GM12875 (cell line): ENCODE measurements around the gene ZCCHC4.
A peak's percentile ranks its signal among the peaks of the same experiment; 100 is the strongest.

ENCODE experiments used
- H3K4me3 ChIP-seq: one replicate; pipeline ENCODE4 v1.5.1; 2011; ENCODE audit warnings: low read depth, low read length, control low read depth
- CTCF ChIP-seq: IDR thresholded peaks from 2 replicates; pipeline ENCODE4 v1.5.1; 2011; ENCODE audit warnings: low read depth, mild to moderate bottlenecking, control low read depth, inconsistent platforms, low read length, moderate library complexity, borderline replicate concordance; ENCODE audit not compliant: insufficient read depth

The ZCCHC4 gene

DNA sequence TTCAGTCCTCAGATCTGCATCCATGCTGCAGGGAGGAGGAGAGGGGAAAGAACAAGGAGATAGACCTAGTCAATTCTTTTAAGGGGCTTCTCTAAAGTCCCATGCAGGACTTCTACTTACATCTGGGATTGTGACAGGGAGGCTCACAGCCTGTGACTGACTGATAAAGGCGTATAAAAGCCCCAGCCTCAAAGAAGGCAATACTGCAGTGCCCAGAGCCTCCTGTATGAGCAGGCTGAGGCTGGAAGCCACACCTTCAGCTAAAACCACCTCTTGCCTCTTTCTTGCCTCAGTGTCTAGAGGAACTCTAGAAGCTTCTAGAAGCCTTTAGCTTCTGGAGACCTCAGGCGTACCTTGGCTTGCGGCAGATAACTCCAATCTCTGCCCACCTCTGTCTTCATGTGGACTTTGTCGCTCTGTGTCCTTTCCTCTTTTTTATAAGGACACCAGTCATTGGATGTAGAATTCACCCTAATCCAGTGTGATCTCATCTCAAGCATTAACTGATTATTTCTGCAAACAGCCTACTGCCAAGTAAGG lies 6.0 kb upstream of the ZCCHC4 start:
- TF ChIP-seq CTCF: no peak
- no peak overlapping the region for H3K4me3 ChIP-seq

DNA sequence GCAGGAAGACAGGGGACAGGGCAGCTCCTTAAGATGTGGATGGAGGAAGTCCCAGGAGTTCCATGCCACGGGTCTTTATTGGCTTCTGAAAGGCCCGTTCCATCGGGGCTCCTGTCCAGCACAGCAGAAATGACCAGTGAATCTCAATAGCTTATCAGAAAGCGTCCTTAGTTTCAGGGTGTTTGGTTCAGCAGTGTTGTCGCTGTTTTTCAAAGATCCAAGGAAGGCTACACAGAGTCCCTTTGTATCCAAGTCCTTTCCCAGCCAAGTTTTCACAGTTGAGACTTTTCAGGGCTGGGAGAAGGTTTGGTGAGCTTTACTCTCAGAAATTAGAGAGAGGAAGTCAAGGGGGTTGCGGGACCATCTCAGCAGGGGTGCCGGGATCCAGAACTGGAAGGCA lies 5.0 kb upstream of the ZCCHC4 start:
- no peak for TF ChIP-seq CTCF
- H3K4me3 ChIP-seq: no peak overlapping the region

- H3K4me3 ChIP-seq: no peak overlapping the region
- no peak for TF ChIP-seq CTCF
Observed at GRCh38 chr4:25308306-25308705, 4.3 kb upstream of the ZCCHC4 start.

DNA sequence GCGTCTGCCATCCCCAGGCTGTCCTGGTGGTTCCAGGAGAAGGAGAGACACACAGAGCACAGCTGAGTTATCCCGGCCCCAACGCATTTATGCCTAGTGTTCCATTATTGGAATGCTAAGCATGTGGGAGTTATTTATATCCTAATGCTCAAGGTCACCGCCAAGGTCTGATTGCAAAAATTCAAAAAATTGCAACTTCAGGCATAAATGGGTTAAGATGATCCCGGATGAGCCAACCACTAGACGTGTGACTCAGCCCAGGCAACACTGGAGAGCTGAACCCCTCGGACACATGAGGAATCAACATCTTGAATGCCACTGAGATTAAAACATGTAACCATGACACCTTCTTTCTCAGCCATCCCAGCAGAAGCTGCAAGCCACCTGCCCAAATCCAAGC lies 3.8 kb upstream of the ZCCHC4 start:
- TF ChIP-seq CTCF: no peak
- H3K4me3 ChIP-seq: no peak overlapping the region

DNA sequence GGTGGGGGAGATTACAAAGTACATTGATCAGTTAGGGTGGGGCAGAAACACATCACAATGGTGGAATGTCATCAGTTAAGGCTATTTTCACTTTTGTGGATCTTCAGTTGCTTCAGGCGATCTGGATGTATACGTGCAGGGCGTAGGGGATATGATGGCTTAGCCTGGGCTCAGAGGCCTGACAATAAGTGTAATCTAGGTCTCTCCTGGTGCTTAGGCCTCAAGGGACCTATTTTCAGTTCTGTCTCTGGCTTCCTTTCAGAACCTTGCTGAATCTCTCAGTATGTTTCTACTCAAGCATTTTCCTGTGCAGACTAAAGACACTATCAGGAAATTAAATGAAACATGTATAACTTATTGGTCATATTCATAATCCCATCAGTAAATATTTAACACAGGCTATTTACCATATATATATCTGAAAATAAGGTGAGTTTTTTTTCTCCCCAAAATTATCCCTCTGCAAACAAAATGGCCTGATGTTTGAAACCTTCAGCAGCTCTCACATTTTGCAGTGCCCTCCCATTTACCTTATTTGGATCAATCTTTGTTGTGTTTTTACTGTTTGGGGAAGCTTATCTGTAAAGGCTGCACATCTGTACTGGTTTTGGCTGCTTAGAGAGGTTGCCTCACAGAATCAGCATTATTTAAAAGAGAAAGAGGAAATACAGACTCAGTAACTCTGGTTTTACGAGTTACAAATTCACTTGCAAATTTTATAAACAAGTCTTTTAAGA lies 2.3 kb upstream of the ZCCHC4 start:
- H3K4me3 ChIP-seq: no peak overlapping the region
- no peak for TF ChIP-seq CTCF

DNA sequence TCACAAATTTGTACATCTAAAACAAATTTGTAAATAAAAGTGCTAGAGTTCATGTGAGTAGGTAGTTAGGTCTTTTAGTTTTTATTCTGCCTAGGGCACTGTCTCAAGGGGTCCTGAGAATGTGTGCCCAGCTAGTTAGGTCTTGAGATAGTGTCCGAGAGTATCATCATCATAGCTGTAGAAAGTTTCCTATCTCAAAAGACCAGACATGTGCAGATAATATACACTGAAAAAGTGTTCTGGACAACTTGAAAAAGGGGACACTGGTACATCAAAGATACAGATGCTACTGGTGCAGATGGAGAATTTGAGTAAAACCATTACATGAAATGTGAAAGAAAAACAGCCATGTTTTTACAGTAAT lies 1.8 kb upstream of the ZCCHC4 start:
- no peak for TF ChIP-seq CTCF

DNA sequence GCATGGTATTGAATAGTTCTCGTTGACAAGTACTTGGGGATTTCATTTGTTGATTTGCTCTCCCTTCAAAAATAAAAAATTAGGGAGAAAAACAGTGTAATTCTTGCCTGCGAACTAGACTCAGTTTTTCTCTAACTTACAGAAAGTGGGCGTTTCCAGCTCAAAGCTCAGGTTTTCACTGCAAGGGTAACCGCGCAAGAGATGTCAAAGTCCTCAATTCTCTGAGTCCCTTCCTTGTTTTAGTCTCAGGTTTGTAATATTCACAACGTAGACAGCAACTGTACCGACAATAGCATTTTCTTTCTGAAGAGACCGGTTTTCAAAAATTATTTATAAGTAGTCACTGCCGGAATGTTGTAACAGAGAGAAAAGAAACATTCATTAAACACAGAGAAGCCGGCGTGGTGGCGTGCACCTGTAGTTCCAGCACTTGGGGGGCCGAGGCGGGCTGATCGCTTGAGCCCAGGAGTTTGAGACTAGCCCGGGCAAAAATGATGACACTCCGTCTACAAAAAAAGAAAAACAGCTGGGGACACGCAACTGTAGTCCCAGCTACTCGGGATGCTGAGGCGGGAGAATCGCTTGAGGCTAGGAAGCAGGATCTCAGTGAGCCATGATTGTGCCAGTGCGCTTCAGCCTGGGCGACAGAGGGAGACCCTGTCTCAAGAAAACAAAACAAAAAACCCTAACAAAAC lies 774 bp downstream of the ZCCHC4 start:
- TF ChIP-seq CTCF: no peak
- peak overlapping the region; percentile 87 for H3K4me3 ChIP-seq

More for the DNA sequence above, 1.8 kb upstream of the ZCCHC4 start:
- H3K4me3 ChIP-seq: no peak overlapping the region
